HG02852 (cell line): ENCODE data around the gene LDAH.

Experiments used
- ATAC-seq: cut with Tn5 transposase; IDR thresholded peaks from one replicate; pipeline ENCODE4 v1.9.1; 2021; ENCODE audit warnings: mild to moderate bottlenecking, moderate library complexity; ENCODE audit not compliant: unreplicated experiment

Gene LDAH

DNA sequence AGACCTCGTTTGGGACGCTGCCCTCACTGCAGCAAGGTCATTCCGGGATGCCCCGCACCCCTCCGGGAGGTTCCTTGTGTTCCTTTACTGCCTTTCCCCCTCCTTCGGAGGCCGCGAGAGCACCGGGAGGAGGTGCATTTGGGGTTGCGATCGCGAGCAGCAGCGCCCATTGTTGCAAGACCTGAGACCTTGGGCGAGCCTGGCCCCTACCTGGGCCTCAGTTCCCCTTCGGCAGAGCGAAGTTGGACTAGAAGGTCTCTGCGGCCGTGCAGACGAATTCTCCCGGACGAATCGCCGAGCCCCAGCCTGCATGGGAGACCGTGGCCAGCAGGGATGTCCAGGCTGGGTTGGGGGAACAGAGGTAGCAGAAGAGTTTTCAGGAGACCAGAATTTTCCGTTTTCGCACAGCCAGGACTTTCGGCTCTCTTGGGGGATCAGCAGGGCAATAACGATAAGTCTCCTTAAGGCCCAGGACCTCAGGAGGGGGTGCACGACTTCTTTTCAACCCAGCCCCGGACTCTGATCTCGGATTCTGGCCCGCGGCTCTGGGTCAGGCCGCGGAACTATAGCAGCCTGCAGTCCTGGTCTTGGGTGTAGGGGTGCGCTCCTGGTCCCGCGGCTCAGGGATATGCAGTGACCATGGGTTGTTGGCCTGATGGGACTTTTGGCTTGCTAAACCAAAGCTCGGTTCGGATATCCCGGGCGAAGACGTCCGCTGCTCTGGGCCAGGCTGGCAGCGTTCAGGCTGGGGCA lies 153.2 kb downstream of the LDAH start:
- ATAC-seq, result no peak

DNA sequence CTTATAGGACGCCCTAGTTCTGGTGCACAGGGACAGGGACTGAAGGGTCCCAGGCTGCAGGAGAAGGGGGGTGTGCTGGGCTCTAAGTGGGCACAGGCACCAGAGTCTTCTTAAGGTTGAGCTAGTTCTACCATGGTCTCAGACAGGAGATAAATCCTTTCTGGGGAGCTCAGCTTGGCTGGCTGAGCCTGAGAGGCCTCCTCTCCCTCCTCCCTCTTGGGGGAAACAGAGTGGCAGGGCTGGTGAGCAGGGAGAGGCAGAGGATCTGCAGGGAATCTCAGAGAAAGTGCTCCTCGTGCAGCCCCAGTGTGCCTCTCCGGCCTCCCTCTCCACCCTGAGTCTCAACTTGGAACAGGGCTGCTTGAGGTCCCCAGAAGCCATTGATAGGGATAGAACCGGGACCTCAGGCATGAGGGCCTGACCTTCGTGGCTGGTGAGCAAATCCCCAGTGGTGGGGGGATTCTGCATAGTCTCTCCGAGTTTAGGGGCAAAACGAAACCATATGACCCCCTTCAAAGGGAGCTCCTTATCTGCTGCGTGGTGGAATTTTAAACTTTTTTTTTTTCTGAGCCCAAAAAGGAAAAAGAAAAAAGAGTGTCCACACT lies 153.9 kb downstream of the LDAH start:
- no peak for ATAC-seq

GRCh38 chr2:20668451-20668850 lies 154.4 kb downstream of the LDAH start:
- ATAC-seq, result no peak

DNA sequence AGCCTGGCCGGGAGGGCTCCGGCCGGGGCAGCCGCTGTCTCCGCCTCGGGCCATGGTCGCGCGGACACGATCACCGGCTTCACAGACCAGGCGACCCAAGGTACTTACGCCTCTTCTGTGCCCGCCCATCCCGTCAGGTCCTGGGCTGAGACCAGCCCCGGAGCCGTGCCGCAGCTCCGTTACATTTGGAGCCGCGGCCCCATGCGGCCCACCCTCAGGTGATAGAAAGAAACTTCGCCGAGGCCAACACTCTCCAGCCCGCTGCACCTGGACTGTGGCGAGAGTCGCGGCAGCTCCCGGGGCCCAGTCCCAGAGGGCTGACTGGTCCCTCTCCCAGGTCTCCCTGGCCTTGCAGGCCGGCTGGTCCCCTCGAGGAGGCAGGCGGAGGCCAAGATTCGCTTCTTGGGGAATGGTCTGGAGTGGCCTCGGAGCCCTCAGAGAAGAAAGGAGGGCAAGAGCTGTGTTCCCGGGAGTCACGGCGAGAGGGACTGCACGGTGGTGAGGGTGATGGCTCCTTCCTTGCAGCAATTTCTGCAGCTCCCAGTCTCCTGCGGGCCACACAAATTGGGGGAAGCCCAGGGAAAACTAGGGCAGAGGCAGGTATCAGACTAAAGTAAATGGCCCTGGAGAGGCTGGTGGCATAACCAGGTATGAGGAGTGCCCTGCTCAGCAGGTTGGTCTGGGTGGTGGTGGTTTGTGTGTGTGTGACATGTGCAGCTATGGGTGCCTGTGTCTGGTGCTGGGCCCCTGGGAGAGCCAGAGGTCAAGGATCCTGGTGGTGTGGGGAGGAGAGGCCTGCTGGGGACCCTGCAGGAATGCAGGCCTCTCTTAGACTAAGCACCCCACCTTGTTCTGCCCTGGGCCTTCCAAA lies 155.1 kb downstream of the LDAH start:
- no peak for ATAC-seq

DNA sequence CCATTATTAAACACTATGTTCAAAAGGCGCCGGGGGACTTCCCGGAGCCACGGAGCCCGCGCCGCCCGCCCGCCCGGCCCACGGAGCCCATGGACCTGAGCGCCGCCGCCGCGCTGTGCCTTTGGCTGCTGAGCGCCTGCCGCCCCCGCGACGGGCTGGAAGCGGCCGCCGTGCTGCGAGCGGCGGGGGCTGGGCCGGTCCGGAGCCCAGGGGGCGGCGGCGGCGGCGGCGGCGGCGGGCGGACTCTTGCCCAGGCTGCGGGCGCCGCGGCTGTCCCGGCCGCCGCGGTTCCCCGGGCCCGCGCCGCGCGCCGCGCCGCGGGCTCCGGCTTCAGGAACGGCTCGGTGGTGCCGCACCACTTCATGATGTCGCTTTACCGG lies 155.8 kb downstream of the LDAH start:
- ATAC-seq, result peak; percentile 33

DNA sequence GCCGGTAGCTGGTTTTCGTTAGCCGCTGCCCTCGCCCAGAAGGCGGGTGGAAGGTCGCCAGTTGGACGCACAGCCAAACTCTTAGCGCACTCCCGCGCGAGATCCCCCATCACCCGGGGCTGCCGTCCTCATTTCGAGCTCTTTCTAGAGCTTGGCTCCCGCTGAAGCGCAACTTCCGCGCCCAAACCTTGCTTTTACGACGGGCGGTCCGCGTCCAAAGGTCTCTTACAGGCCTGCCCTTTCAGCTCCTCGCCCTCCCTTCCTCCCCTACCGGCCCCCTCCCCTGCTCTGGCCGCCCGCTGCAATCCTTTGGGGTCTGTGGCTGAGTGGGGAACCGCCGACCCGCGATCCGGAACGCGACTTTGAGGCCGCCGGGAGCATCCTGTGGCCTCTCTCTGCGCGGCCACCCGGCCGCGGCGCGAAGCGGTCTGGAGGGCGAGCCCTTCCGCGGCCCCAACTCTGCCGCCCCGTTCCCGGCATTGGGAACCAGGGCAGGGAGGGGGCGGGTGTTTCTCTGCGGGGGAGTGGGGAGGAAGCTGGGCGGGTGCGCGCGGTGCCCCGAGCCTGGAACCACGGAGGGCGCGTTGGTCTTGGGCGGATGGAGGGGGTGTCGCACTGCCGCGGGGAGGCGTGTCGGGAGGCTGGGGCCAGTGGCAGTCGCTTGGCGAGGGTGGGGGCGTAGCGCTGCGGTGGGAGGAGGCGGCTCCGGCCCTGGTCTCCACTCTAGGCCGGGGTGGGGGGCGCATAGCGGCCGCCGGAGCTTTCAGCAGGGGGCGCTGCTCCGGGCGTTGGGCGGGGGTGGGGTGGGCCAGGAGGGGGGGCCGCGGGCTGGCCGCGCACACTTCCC lies 156.4 kb downstream of the LDAH start, which contains the start of gene GDF7:
Gene GDF7, plus strand, starts transcription at position 841 of the 847 bp plus-strand sequence. CDS start 96 bp downstream, outside the sequence.
- peak; percentile 34 for ATAC-seq

DNA sequence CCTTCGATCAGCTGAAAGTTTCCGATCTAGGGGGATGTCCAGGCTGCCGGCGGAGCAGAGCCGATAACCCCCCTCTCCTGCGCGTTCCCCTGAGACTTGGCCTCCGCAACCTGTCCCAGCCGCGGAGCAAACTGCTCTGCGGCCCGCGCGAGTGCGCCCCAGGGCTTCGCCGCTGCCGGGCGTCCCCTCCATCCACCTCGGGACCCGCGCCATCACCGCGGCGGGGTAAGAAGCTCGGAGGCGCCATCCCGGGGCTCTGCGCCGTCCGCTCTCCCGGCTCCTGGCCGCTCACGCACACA lies 156.9 kb downstream of the LDAH start:
- peak; percentile 3 for ATAC-seq

DNA sequence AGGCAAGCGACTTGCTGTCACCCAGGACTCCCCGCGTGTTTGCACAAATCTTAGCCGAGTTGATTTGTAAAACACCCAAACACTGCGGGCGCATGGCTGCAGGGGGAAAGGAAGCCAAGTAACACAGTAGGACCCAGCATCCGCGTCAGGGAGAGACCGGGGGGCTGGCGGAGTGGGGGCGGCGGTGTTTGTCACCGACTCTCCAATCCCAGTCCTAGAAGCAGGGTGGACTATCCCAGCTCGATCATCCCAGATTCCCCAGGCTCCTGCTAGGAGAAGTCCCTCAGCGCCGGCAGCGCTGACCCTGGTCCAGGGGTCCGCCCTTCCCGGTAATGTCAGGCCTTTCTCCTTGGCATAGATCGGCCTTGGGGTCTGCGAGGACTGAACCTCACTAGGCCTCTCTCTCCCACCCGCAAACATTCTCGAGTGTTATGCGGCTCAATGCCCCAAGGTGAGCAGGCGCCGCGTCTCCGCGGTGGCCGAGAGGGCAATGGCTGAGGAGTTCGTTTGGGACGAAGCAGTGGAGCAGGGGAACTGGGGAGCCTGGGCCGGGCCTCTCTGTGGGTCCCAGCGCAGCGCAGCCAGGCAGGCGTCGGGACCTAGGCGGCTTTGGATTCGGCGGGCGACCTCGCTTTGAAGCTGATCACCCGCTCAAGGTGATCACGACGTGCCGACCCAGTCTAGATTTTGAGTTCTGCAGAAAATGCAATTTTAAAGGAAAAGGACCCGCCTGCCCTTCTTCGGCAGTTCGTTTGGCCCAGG lies 157.5 kb downstream of the LDAH start:
- ATAC-seq, result no peak

DNA sequence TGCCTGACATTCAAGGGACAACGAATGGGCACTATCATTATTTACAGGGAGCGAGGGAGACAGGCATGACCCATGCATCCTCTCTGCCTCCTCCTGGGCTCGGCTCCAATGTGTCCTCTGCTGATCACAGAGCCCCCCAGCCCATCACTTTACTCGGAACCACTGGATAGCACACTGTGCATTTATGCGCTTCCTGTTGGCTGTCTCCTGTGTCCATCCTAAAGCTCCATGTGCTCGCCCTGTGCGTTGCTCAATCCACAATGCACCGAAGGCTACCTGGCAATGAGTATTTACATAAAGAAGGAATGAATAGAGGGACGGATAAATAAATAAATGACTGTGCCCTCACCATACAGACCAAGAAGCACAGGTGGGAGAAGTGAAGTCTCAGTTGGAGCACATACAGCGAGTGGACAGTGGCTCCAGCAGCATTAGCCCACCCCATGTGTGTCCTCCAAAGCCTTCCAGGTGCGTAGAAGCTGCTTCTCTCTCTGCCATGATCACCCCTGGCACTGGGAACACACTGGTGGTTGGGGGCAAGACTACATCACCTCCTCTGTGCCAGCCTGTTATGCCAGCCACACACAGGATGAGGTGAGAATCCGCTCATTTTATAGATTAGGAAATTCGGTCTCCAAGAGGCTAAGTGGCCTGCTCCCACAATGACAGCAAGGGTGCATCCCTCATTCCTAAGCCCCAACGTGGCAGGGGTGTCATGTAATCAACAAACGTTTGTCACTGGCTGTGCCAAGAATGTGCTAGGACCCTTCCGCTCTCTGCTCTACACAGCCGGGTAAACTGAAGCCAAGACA lies 158.3 kb downstream of the LDAH start:
- no peak for ATAC-seq

GRCh38 chr2:20664071-20664390 lies 158.9 kb downstream of the LDAH start:
- ATAC-seq, result no peak

- no peak for ATAC-seq
Measured at GRCh38 chr2:20663196-20664070, 159.5 kb downstream of the LDAH start.

DNA sequence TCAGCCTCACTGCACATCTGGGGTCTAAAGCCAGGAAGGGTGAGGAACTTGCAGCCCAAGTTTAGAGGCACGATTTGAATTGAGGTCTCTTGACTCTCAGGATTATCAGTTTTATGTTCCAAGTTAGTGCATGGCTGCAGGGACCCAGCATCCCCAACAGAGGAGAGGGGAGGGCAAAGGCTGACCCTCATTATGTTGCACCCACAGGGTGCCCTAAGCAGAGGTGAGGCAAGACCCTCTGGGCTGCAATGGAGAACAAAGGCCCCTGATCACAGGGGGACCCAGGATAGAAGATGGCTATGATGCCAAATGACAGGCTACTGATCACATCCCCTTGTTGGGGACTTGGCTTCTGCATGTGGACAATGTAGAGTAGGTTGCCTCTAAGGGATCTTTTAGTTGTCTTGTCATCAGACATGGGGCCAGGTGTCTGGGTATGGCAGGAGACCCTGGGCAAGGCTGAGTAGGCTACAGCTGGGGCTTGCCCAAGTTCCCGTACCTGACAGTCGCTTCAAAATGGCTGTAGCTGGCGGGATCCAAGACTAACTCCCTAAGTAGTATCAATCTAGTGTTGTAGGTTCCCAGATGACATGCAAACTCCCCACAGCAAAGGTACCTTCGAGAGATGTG lies 160.5 kb downstream of the LDAH start:
- ATAC-seq, result no peak

GRCh38 chr2:20661421-20662307 lies 161.2 kb downstream of the LDAH start:
- ATAC-seq, result peak; percentile 64

DNA sequence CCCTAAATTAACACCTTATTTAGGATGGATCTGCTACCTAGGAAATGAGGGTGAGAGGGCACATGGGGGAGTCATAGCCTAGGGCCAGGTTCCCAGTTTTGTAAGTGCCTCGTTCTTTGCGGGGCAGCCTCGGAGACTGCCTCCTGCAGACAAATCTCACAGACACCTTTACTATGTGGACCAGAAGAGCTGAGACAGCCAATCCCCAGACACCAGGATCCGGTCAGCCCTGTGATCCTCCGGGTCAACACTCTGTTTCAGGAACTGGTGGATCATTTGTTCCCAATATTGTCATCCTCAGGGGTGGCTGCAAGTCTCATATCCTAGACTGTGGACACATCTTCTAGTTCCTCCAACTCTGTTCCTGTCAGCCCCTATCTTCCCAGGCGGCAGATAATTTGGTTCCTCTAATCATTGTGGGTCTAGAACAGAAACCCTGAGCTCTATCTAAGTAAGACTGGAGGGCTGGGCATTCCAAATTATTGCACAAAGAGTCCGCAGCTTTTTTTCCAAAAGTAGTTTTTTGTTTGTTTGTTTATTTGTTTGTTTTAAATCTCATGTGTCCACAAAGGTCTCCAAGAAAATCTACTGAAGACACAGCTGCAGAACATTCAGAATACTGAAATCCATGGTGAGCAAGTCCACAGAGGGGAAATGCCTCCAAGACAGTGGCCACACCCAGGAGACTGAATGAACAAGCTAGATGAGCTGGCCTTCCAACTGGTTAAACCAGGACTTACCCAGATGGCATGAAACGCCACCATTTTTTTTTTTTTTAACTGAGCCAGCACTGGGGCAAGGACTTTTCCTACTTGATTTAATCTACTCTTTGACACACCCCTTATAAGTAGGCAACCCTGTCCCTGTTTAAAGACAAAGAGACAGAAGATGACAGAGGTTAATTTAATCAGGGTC lies 162.1 kb downstream of the LDAH start:
- no peak for ATAC-seq

- ATAC-seq, result no peak
Measured at GRCh38 chr2:20657522-20658235, 165.2 kb downstream of the LDAH start.
